Activated naive CD8-positive, alpha-beta T cell treated with anti-CD3 and anti-CD28 coated beads, Interleukin-2, amount 50 U/mL, for 16 hours (primary cell): ENCODE measurements around the gene CTH.
"Not testable (repeated sequence)": the region's sequence is repeated elsewhere in the genome, so short reads cannot be mapped to it uniquely, and the experiment has no call there.

Source experiments
- DNase-seq: peaks from one replicate; pipeline ENCODE4 v3.0.0-alpha.2; 2020; ENCODE audit warnings: low read depth, low spot score

CTH gene

DNA sequence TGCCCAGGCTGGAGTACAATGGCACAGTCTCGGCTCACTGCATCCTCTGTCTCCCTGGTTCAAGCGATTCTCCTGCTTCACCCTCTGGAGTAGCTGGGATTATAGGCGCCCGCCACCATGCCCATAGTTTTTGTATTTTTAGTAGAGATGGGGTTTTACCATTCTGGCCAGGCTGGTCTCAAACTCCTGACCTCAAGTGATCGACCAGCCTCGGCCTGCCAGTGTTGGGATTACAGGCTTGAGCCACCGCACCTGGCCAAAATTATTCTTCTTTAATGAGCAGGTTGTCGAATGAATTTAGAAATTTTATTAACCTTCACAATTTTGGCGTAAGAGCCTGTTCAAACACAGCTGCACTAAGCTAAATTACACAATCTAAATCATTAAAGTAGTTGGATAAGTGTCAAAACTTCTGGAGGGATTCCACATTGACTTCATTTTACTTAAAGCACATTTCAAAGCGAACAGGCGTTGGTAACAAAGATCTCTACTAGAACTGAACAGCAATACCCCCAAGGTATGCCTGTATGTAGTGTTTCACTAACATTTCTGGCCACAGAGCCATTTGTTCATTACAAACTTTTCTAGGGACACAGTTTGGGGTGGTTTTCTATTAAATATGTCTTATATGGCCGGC is 5.2 kb upstream of the CTH start:
- DNase-seq = no peak

DNA sequence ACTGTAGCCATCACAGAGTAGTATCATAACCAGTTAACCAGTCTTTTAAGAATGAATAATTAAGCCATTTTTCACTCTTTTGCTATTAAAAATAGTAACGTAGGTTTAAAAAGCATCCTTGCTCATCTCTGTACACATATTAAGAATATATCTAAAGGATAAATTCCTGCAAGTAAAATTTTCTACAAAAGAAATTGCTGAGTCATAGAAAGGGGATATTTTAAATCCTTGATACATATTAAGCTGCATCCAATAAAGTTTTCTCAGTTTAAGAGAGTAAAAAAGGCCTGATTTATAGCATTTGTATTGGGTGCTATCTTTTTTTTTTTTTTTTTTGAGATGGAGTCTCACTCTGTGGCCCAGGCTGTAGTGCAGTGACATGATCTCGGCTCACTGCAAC is 1.9 kb upstream of the CTH start:
- DNase-seq = no peak

DNA sequence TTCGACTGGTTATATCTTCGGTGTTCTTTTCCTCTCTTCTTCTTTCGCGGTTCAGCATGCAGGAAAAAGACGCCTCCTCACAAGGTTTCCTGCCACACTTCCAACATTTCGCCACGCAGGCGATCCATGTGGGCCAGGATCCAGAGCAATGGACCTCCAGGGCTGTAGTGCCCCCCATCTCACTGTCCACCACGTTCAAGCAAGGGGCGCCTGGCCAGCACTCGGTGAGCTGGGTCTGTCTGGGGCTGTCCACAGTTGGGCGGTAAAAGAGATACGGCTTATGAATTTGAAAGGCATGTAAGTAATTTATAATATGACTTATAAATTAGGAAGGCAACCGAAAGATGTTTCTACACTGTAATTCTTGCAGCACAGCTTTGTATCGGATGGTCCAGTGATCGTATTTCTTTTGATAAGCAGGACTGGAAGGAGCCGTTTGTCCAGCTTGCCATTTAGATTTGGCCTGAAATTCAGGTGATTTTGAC is 334 bp downstream of the CTH start:
- no peak for DNase-seq

DNA sequence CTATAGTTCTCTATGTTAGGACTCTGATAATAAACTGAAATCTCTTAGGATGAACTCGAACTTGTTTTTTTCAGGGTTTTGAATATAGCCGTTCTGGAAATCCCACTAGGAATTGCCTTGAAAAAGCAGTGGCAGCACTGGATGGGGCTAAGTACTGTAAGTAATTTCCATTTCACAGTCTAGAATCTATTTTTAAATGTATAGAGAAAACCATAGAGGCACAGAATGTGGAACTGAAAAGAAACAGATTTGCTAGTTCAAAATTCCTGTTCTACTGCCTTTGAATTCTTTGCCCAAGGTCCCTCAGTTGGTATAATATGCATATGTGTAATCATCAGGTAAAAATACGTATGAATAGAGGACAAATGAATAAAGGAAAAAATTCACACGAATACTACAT is 4.8 kb downstream of the CTH start:
- DNase-seq = no peak

DNA sequence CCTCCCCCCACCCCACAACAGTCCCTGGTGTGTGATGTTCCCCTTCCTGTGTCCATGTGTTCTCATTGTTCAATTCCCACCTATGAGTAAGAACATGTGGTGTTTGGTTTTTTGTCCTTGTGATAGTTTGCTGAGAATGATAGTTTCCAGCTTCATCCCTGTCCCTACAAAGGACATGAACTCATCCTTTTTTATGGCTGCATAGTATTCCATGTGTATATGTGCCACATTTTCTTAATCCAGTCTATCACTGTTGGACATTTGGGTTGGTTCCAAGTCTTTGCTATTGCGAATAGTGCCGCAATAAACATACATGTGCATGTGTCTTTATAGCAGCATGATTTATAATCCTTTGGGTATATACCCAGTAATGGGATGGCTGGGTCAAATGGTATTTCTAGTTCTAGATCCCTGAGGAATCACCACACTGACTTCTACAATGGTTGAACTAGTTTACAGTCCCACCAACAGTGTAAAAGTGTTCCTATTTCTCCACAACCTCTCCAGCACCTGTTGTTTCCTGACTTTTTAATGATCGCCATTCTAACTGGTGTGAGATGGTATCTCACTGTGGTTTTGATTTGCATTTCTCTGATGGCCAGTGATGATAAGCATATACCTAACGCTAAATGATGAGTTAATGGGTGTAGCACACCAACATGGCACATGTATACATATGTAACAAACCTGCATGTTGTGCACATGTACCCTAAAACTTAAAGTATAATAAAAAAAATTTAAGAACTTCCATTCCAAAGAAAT is 8.1 kb downstream of the CTH start:
- not testable (repeated sequence) for DNase-seq

DNA sequence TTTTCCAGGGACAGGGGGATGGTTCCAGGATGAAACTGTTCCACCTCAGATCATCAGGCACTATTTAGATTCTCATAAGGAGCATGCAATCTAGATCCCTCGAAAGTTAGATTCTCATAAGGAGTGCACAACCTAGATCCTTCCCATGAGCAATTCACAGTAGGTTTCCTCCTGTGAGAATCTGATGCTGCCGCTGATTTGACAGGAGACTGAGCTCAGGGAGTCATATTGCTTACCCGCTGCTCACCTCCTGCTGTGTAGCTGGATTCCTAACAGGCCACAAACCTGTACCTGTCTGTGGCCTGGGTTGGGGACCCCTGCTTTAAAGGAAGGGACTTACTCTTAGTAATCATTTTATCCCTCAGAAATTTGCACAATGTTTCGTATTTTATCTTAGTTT is 9.3 kb downstream of the CTH start:
- DNase-seq = no peak

DNA sequence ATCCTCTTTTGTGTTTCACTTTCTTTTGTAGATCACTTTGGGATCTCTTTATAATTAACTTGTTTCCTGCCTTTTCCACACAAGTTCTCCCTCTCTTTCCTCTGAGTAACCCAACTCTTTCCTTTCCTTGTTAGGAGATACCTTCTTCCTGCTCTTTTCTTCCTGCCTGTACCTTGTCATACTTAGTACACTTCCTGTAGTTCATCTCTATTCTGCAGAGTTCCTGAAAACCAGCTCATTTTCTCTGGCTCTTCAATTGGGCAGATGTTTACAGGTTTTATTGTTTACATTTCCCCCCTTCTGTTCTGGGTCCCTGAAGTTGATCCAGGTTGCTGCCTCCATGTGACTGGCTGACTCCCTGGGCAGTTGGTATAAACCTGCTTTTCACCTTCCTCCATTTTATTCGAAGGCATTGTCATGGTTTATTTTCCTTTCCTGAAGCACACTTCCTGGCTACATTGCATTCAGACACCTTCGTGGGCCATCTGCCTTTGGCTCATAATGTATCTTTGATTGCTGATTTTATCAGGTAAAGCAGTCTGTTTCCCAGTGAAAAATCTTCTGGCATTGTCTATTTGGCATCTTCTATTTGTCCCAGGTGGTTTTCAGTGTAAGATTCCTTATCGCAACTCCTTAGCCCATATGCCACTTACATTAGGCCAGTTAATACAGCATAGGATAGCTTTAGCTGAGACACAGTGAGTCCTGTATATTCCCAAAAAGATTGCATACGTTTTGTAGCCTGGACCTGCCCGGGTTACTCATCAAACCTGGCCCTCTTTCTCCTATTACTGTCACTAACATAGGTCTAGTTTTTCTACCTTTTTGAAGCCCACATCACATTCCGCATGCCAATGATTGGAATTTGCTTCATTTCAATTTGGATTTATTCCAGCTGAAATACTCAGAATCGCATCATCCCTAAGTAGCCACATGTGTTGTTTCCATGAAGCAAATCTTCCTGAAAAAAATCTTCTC is 15.4 kb downstream of the CTH start:
- DNase-seq = no peak

DNA sequence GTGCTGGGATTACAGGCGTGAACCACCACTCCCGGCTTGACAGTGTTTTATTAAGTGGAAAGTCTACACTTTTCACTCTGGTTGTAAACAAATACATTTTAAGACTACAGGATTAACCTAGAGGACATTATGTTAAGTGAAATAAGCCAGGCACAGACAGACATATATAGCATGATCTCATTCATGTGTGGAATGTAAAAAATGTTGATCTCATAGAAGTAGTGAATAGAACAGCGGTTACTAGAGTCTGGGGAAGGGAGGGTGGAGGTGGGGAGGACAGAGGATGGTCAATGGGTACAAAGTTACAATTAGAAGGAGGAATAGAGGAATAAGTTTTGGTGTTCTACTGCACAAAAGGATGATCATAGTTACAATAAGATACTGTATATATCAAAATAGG is 16.9 kb downstream of the CTH start:
- DNase-seq = no peak

DNA sequence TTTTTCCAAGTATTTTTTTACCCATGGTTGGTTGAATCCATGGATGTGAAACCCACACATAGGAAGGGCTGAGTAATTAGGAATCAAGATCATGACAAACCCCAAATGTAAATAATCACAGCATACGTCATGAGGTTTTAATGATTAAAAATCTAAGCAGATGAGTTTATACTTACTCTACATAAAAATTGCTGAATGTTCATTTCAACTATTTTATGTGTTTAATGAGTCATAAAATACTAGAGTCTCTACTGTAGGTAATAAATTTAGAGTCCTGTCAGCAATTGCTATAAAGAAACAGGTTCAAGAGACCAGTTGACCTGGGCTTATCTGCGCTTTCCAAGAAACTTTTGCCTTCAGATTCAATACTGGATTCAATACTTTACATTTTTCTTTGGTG is 18.2 kb downstream of the CTH start:
- no peak for DNase-seq

DNA sequence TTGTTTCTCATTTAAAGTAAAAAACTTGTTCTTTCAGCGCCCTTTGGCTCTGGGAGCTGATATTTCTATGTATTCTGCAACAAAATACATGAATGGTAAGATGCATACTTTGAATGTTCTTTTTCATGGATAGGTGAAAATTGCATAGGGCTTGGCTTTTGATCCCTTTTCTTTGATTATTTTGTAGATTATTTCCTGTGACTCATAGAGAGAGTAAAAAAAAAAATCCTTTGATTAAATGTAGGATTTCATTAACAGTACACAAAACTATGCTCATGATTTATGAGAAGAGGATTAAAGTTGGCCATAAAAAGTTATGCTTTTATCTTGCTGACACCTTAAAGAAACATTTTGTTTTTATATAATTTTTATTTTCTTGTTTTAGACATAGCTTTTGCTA is 18.7 kb downstream of the CTH start:
- DNase-seq = no peak

DNA sequence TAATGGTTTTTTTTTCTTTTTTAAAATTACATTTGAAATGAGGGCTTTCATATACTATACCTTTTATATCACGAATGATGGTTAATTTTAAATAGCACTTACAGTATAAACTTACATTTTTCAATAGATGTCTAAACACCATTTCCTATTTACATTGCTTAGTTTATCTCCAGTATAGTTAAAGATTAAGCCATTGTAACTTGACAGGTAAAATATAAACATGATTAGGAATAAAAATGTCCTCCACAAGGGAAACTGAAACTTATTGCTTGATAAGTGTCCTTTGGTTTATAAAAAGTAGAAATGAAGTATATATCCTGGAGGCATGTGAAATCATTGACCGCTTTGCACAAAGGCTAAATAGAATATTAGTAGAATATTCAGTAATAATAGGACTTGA is 20.2 kb downstream of the CTH start:
- DNase-seq = no peak

DNA sequence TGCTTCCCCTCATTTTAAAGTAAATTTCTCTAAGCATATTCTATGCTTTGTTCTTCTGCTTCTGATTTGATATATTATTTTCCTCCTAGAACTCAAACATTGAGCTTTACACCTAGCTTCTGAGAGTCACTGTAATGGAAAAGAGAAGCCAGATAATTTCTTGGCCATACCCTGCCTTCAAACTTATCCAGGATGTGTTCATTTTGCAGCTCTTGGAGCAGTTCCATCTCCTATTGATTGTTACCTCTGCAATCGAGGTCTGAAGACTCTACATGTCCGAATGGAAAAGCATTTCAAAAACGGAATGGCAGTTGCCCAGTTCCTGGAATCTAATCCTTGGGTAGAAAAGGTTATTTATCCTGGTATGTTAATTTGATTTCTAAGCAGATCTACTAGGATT is 20.8 kb downstream of the CTH start:
- DNase-seq = no peak

DNA sequence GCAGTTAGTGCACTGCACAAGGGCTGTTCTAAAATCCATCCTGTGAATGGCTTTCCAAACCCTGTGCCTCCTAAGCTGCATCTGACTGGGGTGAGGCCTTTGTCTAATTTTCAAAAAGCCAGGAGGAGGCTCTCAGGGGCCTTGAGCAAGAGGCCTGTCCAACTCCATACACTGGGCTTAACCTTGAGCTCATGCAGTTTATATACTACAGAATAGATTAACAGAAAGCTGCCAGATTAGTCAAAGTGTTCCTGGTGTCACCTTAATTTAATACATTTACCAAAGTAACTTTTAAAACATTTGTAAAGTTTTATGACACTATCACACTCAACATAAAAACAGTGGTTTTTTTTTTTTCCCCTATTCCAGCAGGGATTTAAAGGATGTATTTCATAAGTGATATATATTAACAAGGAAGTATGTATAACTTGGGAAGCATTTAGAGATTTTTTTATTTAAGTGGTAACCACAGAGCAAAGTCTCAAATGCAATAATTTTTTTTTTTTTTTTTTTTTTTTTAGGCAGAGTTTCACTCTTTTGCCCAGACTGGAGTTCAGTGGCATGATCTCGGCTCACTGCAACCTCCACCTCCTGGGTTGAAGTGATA is 23.3 kb downstream of the CTH start:
- DNase-seq = no peak

DNA sequence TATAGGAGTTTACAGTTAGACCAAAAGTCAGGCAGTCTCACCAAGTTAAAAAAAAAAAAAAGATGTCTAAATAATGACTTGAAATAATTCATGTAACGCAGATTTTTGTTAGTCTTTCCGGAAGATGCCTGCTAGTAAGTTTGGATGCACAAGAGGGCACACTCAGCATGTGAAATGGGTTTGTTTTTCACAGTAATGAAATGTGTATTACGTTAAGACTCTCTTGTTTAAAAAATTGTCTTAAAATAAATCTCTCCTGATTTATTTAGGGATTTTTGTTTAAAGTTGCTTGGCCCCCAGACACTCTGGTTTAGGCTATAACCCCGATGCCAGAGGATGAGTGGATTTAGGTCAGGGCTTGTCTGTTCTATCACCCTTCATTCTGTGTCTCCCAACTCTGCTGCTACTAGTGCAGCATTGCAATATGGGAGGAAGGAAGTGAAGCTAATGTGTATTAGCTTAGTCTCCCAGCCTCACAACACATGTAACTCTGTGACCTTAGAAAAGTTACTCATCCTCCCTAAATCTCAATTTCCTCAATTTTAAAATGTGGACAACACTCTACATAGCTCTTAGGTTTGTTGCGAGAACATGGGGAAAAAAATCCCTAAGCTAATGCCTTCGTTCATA is 25.7 kb downstream of the CTH start:
- no peak for DNase-seq

DNA sequence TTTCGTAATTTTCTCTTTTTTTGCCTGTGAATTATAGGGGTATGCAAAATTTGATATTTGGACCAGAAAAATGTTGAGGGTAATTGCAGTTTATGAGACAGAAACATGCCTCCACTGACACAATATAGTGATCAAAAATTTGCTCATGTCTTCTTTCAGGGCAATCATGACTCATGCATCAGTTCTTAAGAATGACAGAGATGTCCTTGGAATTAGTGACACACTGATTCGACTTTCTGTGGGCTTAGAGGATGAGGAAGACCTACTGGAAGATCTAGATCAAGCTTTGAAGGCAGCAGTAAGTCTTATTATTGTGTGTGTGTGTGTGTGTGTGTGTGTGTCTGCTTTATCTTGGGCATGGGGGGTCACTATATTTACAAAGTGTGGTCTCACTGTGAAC is 27.5 kb downstream of the CTH start:
- DNase-seq = no peak

DNA sequence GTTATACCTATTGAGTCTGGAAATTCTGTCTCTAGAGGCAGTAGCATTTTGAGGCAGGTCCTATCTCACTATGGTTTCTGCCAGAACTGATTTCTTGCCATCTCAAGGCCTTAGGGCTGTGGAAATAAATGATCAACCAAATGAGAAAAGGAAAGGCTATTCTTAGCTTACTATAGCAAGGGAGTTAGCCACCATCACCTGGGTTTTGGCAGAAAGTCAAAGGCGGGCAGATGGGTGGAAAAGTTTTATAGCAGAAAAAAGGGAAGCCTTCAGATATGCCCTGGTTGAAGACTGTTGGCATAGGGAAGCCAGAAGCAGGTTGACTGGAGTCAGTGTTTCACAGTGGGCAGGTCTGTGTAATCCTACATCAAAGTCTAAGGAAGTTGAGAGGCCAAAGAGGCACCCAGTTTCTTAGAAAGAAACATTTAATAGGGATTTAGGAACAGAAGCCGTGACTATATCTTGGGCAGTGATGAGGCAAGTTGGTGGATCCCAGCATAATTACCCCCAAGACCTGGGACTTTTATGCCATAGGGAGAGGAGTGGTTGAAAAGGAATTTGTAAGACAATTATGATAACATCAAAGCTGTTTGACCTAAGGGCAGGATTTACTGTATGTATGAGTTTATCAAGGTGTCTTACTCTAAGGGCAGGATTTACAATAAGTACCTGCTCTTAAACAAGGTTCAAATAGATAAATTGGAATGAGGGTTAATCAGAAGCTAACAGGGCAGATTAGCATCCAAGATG is 29.7 kb downstream of the CTH start:
- DNase-seq = no peak

DNA sequence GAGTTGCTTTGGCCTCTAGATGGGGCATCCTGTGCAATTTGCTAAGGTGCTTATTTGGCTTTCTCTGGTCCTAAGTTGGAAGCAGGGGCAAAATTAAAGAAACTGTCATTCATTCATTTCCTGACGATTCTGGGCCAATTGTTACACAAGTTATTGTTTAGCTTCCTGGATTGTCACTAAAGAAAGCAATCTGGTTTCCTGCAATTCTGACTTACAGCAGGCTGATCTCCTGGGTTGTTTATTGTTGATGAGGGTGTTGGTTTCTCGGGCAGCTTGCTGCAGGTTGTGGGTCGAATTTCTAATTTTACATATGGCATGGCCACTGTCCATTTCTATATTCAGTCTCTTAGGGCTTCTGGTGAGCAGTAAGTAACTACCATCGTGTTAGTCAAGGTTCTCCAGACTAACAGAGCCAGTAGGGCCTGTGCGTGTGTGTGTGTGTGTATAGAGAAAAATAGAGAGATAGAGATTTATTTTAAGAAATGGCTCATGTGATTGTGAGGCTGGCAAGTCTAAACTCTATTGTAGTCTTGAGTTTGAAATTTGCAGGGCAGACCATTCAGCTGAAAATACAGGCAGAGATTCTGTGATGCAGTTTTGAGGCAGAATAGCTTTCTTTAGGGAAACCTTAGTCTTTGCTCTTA is 30.4 kb downstream of the CTH start:
- no peak for DNase-seq

DNA sequence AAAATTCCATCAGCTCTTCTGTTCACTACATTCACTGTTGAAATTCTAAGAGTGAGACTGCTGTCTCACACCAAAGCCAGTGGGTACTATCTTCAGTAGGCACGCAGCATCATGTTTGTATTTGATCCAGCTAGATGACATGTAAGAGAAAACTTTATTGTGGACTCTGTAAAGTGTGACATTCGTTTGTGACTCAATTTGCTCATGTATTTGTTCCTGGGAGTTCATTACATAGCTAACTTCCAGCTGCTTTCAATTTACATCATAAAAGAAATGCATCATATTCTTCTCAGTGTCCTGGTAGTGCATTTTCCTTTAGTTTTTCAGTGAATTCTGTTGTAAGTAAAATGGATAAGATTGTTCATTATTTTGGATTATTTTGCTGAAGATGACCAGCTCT is 31.4 kb downstream of the CTH start:
- no peak for DNase-seq

DNA sequence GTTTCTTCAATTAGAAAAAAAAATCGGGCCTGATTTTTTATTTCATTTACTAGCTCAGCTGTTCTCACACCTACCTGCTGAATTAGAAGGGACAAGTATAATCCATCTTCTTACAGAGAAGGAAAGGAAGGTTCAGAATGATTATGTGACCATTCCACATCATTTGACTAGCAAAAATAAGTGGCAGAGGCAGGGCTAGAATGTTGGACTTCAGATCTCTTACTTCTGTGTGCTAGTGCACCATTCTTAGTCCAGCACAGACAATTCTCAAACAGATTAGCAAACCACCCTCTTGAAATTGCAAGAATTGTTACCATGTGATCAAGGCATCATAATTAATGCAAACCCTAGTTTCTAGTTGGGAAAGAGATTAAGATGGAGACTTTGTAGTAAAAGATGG is 32.7 kb downstream of the CTH start:
- DNase-seq = no peak

DNA sequence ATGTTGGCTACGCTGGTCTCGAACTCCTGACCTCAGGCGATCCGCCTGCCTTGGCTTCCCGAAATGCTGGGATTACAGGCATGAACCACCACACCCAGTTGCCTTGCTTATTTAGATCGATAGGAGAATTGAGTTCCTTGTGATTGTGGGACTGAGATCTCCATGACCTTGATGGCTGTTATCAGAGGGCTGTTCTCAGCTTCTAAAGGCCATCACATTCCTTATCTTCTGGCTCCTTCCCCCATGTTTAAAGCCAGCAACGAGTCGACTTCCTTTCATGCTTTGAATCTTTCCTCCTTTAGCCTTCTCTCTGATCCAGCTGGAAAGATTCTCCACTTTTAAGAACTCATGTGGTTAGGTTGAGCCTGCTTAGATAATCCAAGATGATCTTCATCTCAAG is 38.0 kb downstream of the CTH start:
- no peak for DNase-seq
